ENCODE results near the gene MPPED1.

Gene MPPED1

DNA sequence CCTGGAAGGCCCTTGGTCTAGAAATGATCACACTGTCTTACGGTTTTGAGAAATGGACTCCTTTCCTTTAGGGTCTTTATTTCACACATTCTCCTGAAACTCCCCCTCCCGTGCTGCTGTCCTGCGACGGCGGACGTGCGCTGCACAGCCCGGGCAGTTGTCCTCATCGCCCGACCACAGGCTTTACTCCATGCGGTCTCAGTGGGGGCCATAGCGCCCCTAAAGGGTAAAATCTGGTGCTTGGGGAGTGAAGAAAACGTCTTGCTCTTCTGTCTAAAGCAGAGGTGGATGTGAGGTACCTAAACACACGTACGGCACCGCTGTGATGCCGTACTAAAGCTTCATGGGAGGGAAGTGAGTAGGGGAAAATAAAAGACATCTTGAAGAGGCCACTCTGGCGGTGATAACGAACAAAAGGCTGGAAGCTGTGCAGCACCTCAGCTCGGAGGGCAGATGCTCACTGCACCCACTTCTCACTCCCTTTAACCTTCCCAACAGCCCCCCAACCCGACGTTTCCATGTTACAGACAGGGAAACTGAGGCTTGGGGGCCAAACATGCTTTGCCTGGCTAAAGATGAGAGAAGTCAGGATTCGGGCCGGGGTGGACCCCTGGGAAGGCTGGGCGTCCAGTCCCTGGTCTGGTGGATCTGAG is 22.6 kb downstream of the MPPED1 start:
- H3K36me3 ChIP-seq (ENCODE audit: insufficient read depth, low read length) = no peaks in the 10 kb centered on the region
- H3K9me3 ChIP-seq (ENCODE audit: insufficient read depth, low read depth, low read length) = no peaks in the 10 kb centered on the region
- no peak overlapping the region for H3K4me3 ChIP-seq (ENCODE audit: low read length, poor library complexity, severe bottlenecking)
- no peak overlapping the region for H2AFZ ChIP-seq (ENCODE audit: low read length)
- H3K27me3 ChIP-seq (ENCODE audit: insufficient read depth, low read length, poor library complexity, severe bottlenecking) = no peaks in the 10 kb centered on the region
- no peaks in the 10 kb centered on the region for H3K79me2 ChIP-seq (ENCODE audit: insufficient read depth, low read length)
- H3K9me2 ChIP-seq (replicated peaks; ENCODE audit: low read depth, low read length) = no peaks in the 10 kb centered on the region
- H4K20me1 ChIP-seq (ENCODE audit: insufficient read depth, low read length, poor library complexity, severe bottlenecking) = no peaks in the 10 kb centered on the region
- no peaks in the 10 kb centered on the region for H3K4me1 ChIP-seq (ENCODE audit: insufficient read depth, low read length, poor library complexity, severe bottlenecking)
- no peak overlapping the region for H3K9ac ChIP-seq (ENCODE audit: low read depth, low read length, poor library complexity, severe bottlenecking)
- TF ChIP-seq EZH2phosphoT487 (IDR thresholded peaks at IDR 0.05; ENCODE audit: borderline replicate concordance) = no peak
- no peak for TF ChIP-seq CTCF (conservative IDR thresholded peaks at IDR 0.05; ENCODE audit: low read length)
- H3F3A ChIP-seq (ENCODE audit: low read depth) = no peaks in the 10 kb centered on the region
- no peak overlapping the region for H3K4me2 ChIP-seq (ENCODE audit: low read depth, low read length, poor library complexity, severe bottlenecking)

DNA sequence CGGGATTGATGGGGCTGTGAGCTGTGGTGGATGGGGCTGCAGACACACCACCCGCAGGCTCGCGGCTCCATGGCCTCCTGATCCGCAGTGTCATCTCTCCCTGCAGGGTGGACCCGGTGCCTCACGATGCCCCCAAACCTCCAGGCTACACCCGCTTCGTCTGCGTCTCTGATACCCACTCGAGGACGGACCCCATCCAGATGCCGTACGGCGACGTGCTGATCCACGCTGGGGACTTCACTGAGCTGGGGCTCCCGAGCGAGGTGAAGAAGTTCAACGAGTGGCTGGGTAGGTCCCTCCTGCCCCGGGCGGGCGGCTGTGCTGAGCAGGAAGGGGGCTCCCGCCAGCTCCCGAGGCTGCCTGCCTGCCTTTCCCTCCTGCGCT is 23.1 kb downstream of the MPPED1 start:
- Histone ChIP-seq H3K27me3 (ENCODE audit: insufficient read depth, low read length, poor library complexity, severe bottlenecking) (no peaks in the 10 kb centered on the region), H4K20me1 (ENCODE audit: insufficient read depth, low read length, poor library complexity, severe bottlenecking) (no peaks in the 10 kb centered on the region), H3K4me2 (ENCODE audit: low read depth, low read length, poor library complexity, severe bottlenecking) (no peak overlapping the region), H3K9ac (ENCODE audit: low read depth, low read length, poor library complexity, severe bottlenecking) (no peak overlapping the region), H3K4me3 (ENCODE audit: low read length, poor library complexity, severe bottlenecking) (no peak overlapping the region), H3K4me1 (ENCODE audit: insufficient read depth, low read length, poor library complexity, severe bottlenecking) (no peaks in the 10 kb centered on the region), H3K79me2 (ENCODE audit: insufficient read depth, low read length) (no peaks in the 10 kb centered on the region), H3F3A (ENCODE audit: low read depth) (no peaks in the 10 kb centered on the region), H3K9me3 (ENCODE audit: insufficient read depth, low read depth, low read length) (no peaks in the 10 kb centered on the region), H3K36me3 (ENCODE audit: insufficient read depth, low read length) (no peaks in the 10 kb centered on the region), H3K9me2 (replicated peaks; ENCODE audit: low read depth, low read length) (no peaks in the 10 kb centered on the region), H2AFZ (ENCODE audit: low read length) (no peak overlapping the region)
- TF ChIP-seq CTCF (conservative IDR thresholded peaks at IDR 0.05; ENCODE audit: low read length) (no peak), EZH2phosphoT487 (IDR thresholded peaks at IDR 0.05; ENCODE audit: borderline replicate concordance) (no peak)

GRCh38 chr22:43435851-43436811 is 24.3 kb downstream of the MPPED1 start:
- no peak for TF ChIP-seq EZH2phosphoT487 (IDR thresholded peaks at IDR 0.05; ENCODE audit: borderline replicate concordance)
- TF ChIP-seq CTCF (conservative IDR thresholded peaks at IDR 0.05; ENCODE audit: low read length) = no peak
- Histone ChIP-seq H3K4me1 (ENCODE audit: insufficient read depth, low read length, poor library complexity, severe bottlenecking) (no peaks in the 10 kb centered on the region), H3K9me2 (replicated peaks; ENCODE audit: low read depth, low read length) (no peaks in the 10 kb centered on the region), H3K9ac (ENCODE audit: low read depth, low read length, poor library complexity, severe bottlenecking) (no peak overlapping the region), H3K4me3 (ENCODE audit: low read length, poor library complexity, severe bottlenecking) (no peak overlapping the region), H3K9me3 (ENCODE audit: insufficient read depth, low read depth, low read length) (no peaks in the 10 kb centered on the region), H3K36me3 (ENCODE audit: insufficient read depth, low read length) (no peaks in the 10 kb centered on the region), H2AFZ (ENCODE audit: low read length) (no peak overlapping the region), H4K20me1 (ENCODE audit: insufficient read depth, low read length, poor library complexity, severe bottlenecking) (no peaks in the 10 kb centered on the region), H3K27me3 (ENCODE audit: insufficient read depth, low read length, poor library complexity, severe bottlenecking) (no peaks in the 10 kb centered on the region), H3F3A (ENCODE audit: low read depth) (no peaks in the 10 kb centered on the region), H3K4me2 (ENCODE audit: low read depth, low read length, poor library complexity, severe bottlenecking) (no peak overlapping the region), H3K79me2 (ENCODE audit: insufficient read depth, low read length) (no peaks in the 10 kb centered on the region)

Measured in Loucy (cell line).